GM12878 (cell line): ENCODE data around the gene CCDC170. TPM values are rescaled to one million over a fixed set of nuclear protein-coding genes. Genes with fewer than 3 reads are reported as not detected.

Source experiments
- ATAC-seq: fragments of 200-7000 bp; cut with Tn5 transposase; 3 replicates; pipeline ENCODE4 v1.9.1; 2020; ENCODE audit warnings: mild to moderate bottlenecking, moderate library complexity
- BruUV-seq: library from RNA; stranded (reverse); fragments of 400-500 nt; replicated peaks from 2 replicates; lab custom pipeline; 2021; lab: Mats Ljungman, UMichigan
- CTCF ChIA-PET: fragments of 300-600 bp; sonication (Branson Sonifier 250); formaldehyde crosslinking; extraction: SDS; loops from one replicate; lab custom pipeline; 2021; ENCODE audit warnings: inconsistent platforms; lab: Yijun Ruan, JAX
- POLR2A ChIA-PET: fragments of 350-600 bp; formaldehyde crosslinking; extraction: SDS; loops from one replicate; lab custom pipeline; 2021; ENCODE audit warnings: inconsistent platforms; lab: Charles Lee
- RAD21 ChIA-PET: fragments of 300-600 bp; sonication (Branson Sonifier 250); formaldehyde crosslinking; loops from one replicate; lab custom pipeline; 2023; ENCODE audit warnings: antibody characterized with exemption; ENCODE audit not compliant: unreplicated experiment; lab: Charles Lee
- SMC1A ChIA-PET: fragments of 300-600 bp; sonication (Branson Sonifier 250); formaldehyde crosslinking; loops from one replicate; lab custom pipeline; 2023; ENCODE audit not compliant: unreplicated experiment, uncharacterized antibody; lab: Charles Lee
- DNase-seq: peaks from one replicate; pipeline ENCODE4 v3.0.0-alpha.2; 2011; ENCODE audit warnings: low read depth, low spot score
- FAIRE-seq: peaks from 3 replicates; lab custom pipeline; 2011; peaks lifted over from hg19 to GRCh38; lab: Jason Lieb, UNC
- H2AFZ ChIP-seq: 2 replicates; pipeline ENCODE4 v1.6.0; 2011; ENCODE audit warnings: low read depth, low read length, control low read depth; ENCODE audit not compliant: control insufficient read depth
- H3K27ac ChIP-seq: 2 replicates; pipeline ENCODE4 v1.5.1; 2011; ENCODE audit warnings: control low read depth; ENCODE audit not compliant: control insufficient read depth, insufficient read depth
- H3K27me3 ChIP-seq, 2 experiments: replicated peaks in 1 of 2; 2 replicates each; pipeline versions ENCODE4 v1.6.0 to v1.6.1; 2011; ENCODE audit warnings: low read length in 1 of 2; ENCODE audit not compliant: control insufficient read depth in 2 of 2, insufficient read depth in 2 of 2
- H3K36me3 ChIP-seq, 2 experiments: 2 replicates each; pipeline ENCODE4 v1.5.1; 2011; ENCODE audit warnings: low read length in 1 of 2; ENCODE audit not compliant: control insufficient read depth in 2 of 2, insufficient read depth in 2 of 2
- H3K4me1 ChIP-seq: 2 replicates; pipeline ENCODE4 v1.6.1; 2011; ENCODE audit warnings: mild to moderate bottlenecking, low read length, moderate library complexity, mixed read lengths; ENCODE audit not compliant: control insufficient read depth, insufficient read depth
- H3K4me2 ChIP-seq: 2 replicates; pipeline ENCODE4 v1.6.0; 2011; ENCODE audit warnings: control low read depth; ENCODE audit not compliant: control insufficient read depth, insufficient read depth
- H3K4me3 ChIP-seq: fragments of 200-600 bp; sonication (generic); 2 replicates; pipeline ENCODE4 v1.5.1; 2016
- H3K79me2 ChIP-seq: 2 replicates; pipeline ENCODE4 v1.6.0; 2011; ENCODE audit warnings: low read length; ENCODE audit not compliant: control insufficient read depth, insufficient read depth
- H3K9ac ChIP-seq: 2 replicates; pipeline ENCODE4 v1.8.0; 2011; ENCODE audit warnings: low read length, control low read depth, mixed read lengths; ENCODE audit not compliant: control insufficient read depth, insufficient read depth
- H3K9me3 ChIP-seq: replicated peaks from 3 replicates; pipeline ENCODE4 v1.5.1; 2011; ENCODE audit warnings: mild to moderate bottlenecking, low read length; ENCODE audit not compliant: control insufficient read depth, insufficient read depth
- H4K20me1 ChIP-seq: 2 replicates; pipeline ENCODE4 v1.6.0; 2011; ENCODE audit not compliant: control insufficient read depth, insufficient read depth
- ATF7 ChIP-seq: fragments of 450-650 bp; IDR thresholded peaks from 2 replicates; pipeline ENCODE4 v1.6.1; 2016; ENCODE audit warnings: low read depth, mild to moderate bottlenecking
- CBX3 ChIP-seq: fragments of 200-600 bp; sonication (generic); IDR thresholded peaks from 2 replicates; pipeline ENCODE4 v1.6.1; 2016; ENCODE audit warnings: low read depth, borderline replicate concordance
- EGR1 ChIP-seq, 2 experiments: IDR thresholded peaks; 1 replicate in 1 of 2; 2 replicates in 1 of 2; pipeline ENCODE4 v1.6.1; 2011 to 2012; ENCODE audit warnings: low read depth in 2 of 2, low read length in 2 of 2, borderline replicate concordance in 1 of 2, mild to moderate bottlenecking in 1 of 2, moderate library complexity in 1 of 2
- IRF3 ChIP-seq: fragments of 450-650 bp; IDR thresholded peaks from 2 replicates; pipeline ENCODE4 v1.6.1; 2014; ENCODE audit warnings: mild to moderate bottlenecking
- LARP7 ChIP-seq: fragments of 450-650 bp; IDR thresholded peaks from 2 replicates; pipeline ENCODE4 v1.6.1; 2017; ENCODE audit warnings: mild to moderate bottlenecking
- MEF2B ChIP-seq: fragments of 450-650 bp; IDR thresholded peaks from 2 replicates; pipeline ENCODE4 v1.6.1; 2018; ENCODE audit warnings: mild to moderate bottlenecking, moderate library complexity; ENCODE audit not compliant: partially characterized antibody, poor library complexity, severe bottlenecking
- PAX5 ChIP-seq: IDR thresholded peaks from 2 replicates; pipeline ENCODE4 v1.6.1; 2011; ENCODE audit warnings: low read depth, low read length, borderline replicate concordance
- POLR2A ChIP-seq: IDR thresholded peaks from 2 replicates; pipeline ENCODE4 v1.6.1; 2011; ENCODE audit warnings: low read depth, mild to moderate bottlenecking, low read length
- RFX5 ChIP-seq: IDR thresholded peaks from 2 replicates; pipeline ENCODE4 v1.6.1; 2011; ENCODE audit warnings: low read depth, low read length, improper control_type of control experiment
- SMARCA5 ChIP-seq: fragments of 450-650 bp; IDR thresholded peaks from 2 replicates; pipeline ENCODE4 v1.6.1; 2017; ENCODE audit warnings: mild to moderate bottlenecking
- SUZ12 ChIP-seq: fragments of 200-600 bp; sonication (generic); IDR thresholded peaks from one replicate; pipeline ENCODE4 v1.6.1; 2018; ENCODE audit warnings: antibody characterized with exemption, mild to moderate bottlenecking; ENCODE audit not compliant: unreplicated experiment
- TCF7 ChIP-seq: IDR thresholded peaks from 2 replicates; pipeline ENCODE4 v1.6.1; 2014; ENCODE audit warnings: antibody characterized with exemption, borderline replicate concordance
- WRNIP1 ChIP-seq: IDR thresholded peaks from 2 replicates; pipeline ENCODE4 v1.6.1; 2011; ENCODE audit warnings: low read depth, low read length, improper control_type of control experiment, borderline replicate concordance
- ZBTB11 ChIP-seq: fragments of 450-650 bp; formaldehyde crosslinking; IDR thresholded peaks from 2 replicates; pipeline ENCODE4 v1.5.0; 2022; ENCODE audit warnings: mild to moderate bottlenecking, missing genetic modification characterization
- ZNF24 ChIP-seq: fragments of 450-650 bp; IDR thresholded peaks from 2 replicates; pipeline ENCODE4 v1.6.1; 2017; ENCODE audit warnings: antibody characterized with exemption, mild to moderate bottlenecking
- ZNF622 ChIP-seq: fragments of 450-650 bp; IDR thresholded peaks from 2 replicates; pipeline ENCODE4 v1.6.1; 2017; ENCODE audit warnings: mild to moderate bottlenecking, inconsistent platforms
- ZSCAN29 ChIP-seq: fragments of 450-650 bp; IDR thresholded peaks from 2 replicates; pipeline ENCODE4 v1.6.1; 2017; ENCODE audit warnings: mild to moderate bottlenecking, moderate library complexity
- in situ Hi-C: fragments of 300-500 bp; cut with MboI; formaldehyde crosslinking; loops from 9 replicates; pipeline ENCODE4 v1.14.3; 2018; ENCODE audit warnings: mixed read lengths
- intact Hi-C: fragments of 100-400 bp; cut with micrococcal nuclease; formaldehyde crosslinking; loops from one replicate; pipeline ENCODE4 v1.14.2; 2022; ENCODE audit not compliant: unreplicated experiment
- polyA plus RNA-seq, 11 experiments: library from polyadenylated mRNA; depleted of rRNA in 4 of 11; unstranded in 6 of 11; stranded (reverse) in 5 of 11; fragments of >200 nt; fragmentation: Nextera tagmentation in 4 of 11; fragmentation: Illumina TruSeq in 1 of 11; extraction: Ambion mirVana in 4 of 11; extraction: Trizol in 1 of 11; gene quantifications; 1 replicate in 1 of 11; 2 replicates in 10 of 11; pipeline versions ENCODE4 v1.2.1 to v1.2.3, GENCODE V29; 2011 to 2016; ENCODE audit warnings: inconsistent platforms in 2 of 11, missing spikeins in 2 of 11, low read depth in 1 of 11
- total RNA-seq, 4 experiments: library from RNA; depleted of rRNA in 3 of 4; stranded (reverse); fragments of >200 nt in 3 of 4; fragmentation: Illumina TruSeq in 1 of 4; extraction: Trizol in 1 of 4; gene quantifications; 2 replicates each; pipeline versions ENCODE4 v1.2.1 to v1.2.3, GENCODE V29; 2013 to 2021
- TF ChIP-seq, protein P1 (sequence below): fragments of 450-650 bp; IDR thresholded peaks from 2 replicates; pipeline ENCODE4 v1.6.1; 2016; ENCODE audit warnings: mild to moderate bottlenecking
- TF ChIP-seq, protein P2 (sequence below): fragments of 450-650 bp; IDR thresholded peaks from 2 replicates; pipeline ENCODE4 v1.6.1; 2018; ENCODE audit warnings: mild to moderate bottlenecking, low read depth, moderate library complexity; ENCODE audit not compliant: partially characterized antibody

CCDC170 gene
- total and polyA plus RNA-seq, 10 of the 15 experiments (the other 5 are each of a cell fraction or from before 2014, with no cell fraction given): not detected

GRCh38 chr6:151483994-151484393, 9.8 kb upstream of the CCDC170 start:
- POLR2A ChIA-PET: no interaction called here
- in situ Hi-C loops: no loop called here
- intact Hi-C loops: no loop called here
- TF ChIP-seq, protein P1, sequence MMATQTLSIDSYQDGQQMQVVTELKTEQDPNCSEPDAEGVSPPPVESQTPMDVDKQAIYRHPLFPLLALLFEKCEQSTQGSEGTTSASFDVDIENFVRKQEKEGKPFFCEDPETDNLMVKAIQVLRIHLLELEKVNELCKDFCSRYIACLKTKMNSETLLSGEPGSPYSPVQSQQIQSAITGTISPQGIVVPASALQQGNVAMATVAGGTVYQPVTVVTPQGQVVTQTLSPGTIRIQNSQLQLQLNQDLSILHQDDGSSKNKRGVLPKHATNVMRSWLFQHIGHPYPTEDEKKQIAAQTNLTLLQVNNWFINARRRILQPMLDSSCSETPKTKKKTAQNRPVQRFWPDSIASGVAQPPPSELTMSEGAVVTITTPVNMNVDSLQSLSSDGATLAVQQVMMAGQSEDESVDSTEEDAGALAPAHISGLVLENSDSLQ: no peak
- TF ChIP-seq SUZ12: no peak
- no peak for TF ChIP-seq ZBTB11 (CRISPR knock-in tag)
- TF ChIP-seq ZSCAN29: no peak
- no peak for TF ChIP-seq IRF3
- no peak for TF ChIP-seq RFX5
- no peak for TF ChIP-seq CBX3
- no peak for TF ChIP-seq WRNIP1
- TF ChIP-seq ATF7: no peak
- TF ChIP-seq PAX5: no peak
- TF ChIP-seq ZNF622: no peak
- no peak for TF ChIP-seq SMARCA5
- no peak for TF ChIP-seq MEF2B
- TF ChIP-seq, protein P2, sequence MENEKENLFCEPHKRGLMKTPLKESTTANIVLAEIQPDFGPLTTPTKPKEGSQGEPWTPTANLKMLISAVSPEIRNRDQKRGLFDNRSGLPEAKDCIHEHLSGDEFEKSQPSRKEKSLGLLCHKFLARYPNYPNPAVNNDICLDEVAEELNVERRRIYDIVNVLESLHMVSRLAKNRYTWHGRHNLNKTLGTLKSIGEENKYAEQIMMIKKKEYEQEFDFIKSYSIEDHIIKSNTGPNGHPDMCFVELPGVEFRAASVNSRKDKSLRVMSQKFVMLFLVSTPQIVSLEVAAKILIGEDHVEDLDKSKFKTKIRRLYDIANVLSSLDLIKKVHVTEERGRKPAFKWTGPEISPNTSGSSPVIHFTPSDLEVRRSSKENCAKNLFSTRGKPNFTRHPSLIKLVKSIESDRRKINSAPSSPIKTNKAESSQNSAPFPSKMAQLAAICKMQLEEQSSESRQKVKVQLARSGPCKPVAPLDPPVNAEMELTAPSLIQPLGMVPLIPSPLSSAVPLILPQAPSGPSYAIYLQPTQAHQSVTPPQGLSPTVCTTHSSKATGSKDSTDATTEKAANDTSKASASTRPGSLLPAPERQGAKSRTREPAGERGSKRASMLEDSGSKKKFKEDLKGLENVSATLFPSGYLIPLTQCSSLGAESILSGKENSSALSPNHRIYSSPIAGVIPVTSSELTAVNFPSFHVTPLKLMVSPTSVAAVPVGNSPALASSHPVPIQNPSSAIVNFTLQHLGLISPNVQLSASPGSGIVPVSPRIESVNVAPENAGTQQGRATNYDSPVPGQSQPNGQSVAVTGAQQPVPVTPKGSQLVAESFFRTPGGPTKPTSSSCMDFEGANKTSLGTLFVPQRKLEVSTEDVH: no peak
- no peak for TF ChIP-seq TCF7
- TF ChIP-seq EGR1 (IDR thresholded peaks at IDR 0.05; ENCODE audit: borderline replicate concordance in 1 of 2, low read depth in 2 of 2, low read length in 2 of 2): no peak
- no peak for TF ChIP-seq POLR2A
- no peak for TF ChIP-seq ZNF24
- TF ChIP-seq LARP7: no peak

More at GRCh38 chr6:151483994-151484393, 9.8 kb upstream of the CCDC170 start:
- Histone ChIP-seq H3K27me3 (no peaks in the 10 kb centered on the region), H3K4me3 (no peak overlapping the region), H3K4me2 (no peak overlapping the region), H3K9ac (no peak overlapping the region), H4K20me1 (no peaks in the 10 kb centered on the region), H3K79me2 (no peaks in the 10 kb centered on the region), H3K9me3 (no peaks in the 10 kb centered on the region; the same call in 2 of the 3 replicates), H3K36me3 (no peaks in the 10 kb centered on the region), H3K27ac (no peak overlapping the region), H3K4me1 (no peaks in the 10 kb centered on the region; the same call in 1 of the 2 replicates), H2AFZ (no peak overlapping the region)
- DNase-seq: no peak
- no peak for FAIRE-seq
- no peak for ATAC-seq
- SMC1A ChIA-PET: interaction anchor here (0.7 to 1.4 kb wide), 4 partner anchors 12 to 90 kb away, joined by 3 to 4 read pairs (median 3); no protein-coding TSS in a partner anchor
- CTCF ChIA-PET: interaction anchor here (1.2 kb wide), 1 partner anchor 77 kb away, joined by 3 read pairs; no protein-coding TSS in a partner anchor
- BruUV-seq: no TSS peak
- RAD21 ChIA-PET: no interaction called here
